GM12878 (cell line): Measurements from ENCODE around the gene RSRC1. TPM values are rescaled to one million over a fixed set of nuclear protein-coding genes. Genes with fewer than 3 reads are reported as not detected.

Source experiments
- ATF3 ChIP-seq: IDR thresholded peaks from 2 replicates; pipeline ENCODE4 v1.6.1; 2011; ENCODE audit warnings: low read depth, mild to moderate bottlenecking, low read length, moderate library complexity, borderline replicate concordance; ENCODE audit errors: extremely low read depth
- BMI1 ChIP-seq: fragments of 450-650 bp; IDR thresholded peaks from 2 replicates; pipeline ENCODE4 v1.6.1; 2016; ENCODE audit warnings: mild to moderate bottlenecking, moderate library complexity, borderline replicate concordance
- CBX5 ChIP-seq: sonication (generic); IDR thresholded peaks from 2 replicates; pipeline ENCODE4 v1.6.1; 2016; ENCODE audit warnings: low read depth, moderate library complexity, mild to moderate bottlenecking, inconsistent platforms
- CEBPB ChIP-seq, 2 experiments: fragments of 150-350 bp in 1 of 2; IDR thresholded peaks; 2 replicates each; pipeline ENCODE4 v1.6.1; 2012 to 2014; ENCODE audit warnings: low read depth in 2 of 2, low read length in 2 of 2, borderline replicate concordance in 1 of 2, inconsistent platforms in 1 of 2
- DPF2 ChIP-seq: fragments of 450-650 bp; IDR thresholded peaks from 2 replicates; pipeline ENCODE4 v1.6.1; 2017; ENCODE audit warnings: mild to moderate bottlenecking
- EED ChIP-seq: sonication (generic); IDR thresholded peaks from 2 replicates; pipeline ENCODE4 v1.6.1; 2016; ENCODE audit warnings: antibody characterized with exemption, low read depth
- FOS ChIP-seq: IDR thresholded peaks from 3 replicates; pipeline ENCODE4 v1.6.1; 2011; ENCODE audit warnings: borderline replicate concordance; ENCODE audit not compliant: insufficient read length; ENCODE audit errors: extremely low read depth
- FOXM1 ChIP-seq: IDR thresholded peaks from 2 replicates; pipeline ENCODE4 v1.6.1; 2012; ENCODE audit warnings: low read depth, mild to moderate bottlenecking, inconsistent platforms, low read length, moderate library complexity
- JUNB ChIP-seq: IDR thresholded peaks from 2 replicates; pipeline ENCODE4 v1.6.1; 2016; ENCODE audit warnings: antibody characterized with exemption, mild to moderate bottlenecking
- MTA3 ChIP-seq: IDR thresholded peaks from 2 replicates; pipeline ENCODE4 v1.6.1; 2012; ENCODE audit warnings: low read length, inconsistent platforms, borderline replicate concordance
- MXI1 ChIP-seq: fragments of 150-350 bp; IDR thresholded peaks from 2 replicates; pipeline ENCODE4 v1.6.1; 2011; ENCODE audit warnings: low read depth, mild to moderate bottlenecking, inconsistent platforms, low read length, improper control_type of control experiment
- MYB ChIP-seq: fragments of 150-350 bp; IDR thresholded peaks from 2 replicates; pipeline ENCODE4 v1.6.1; 2014; ENCODE audit warnings: mild to moderate bottlenecking, low read depth, low read length, borderline replicate concordance
- MYC ChIP-seq: IDR thresholded peaks from 2 replicates; pipeline ENCODE4 v1.6.1; 2011; ENCODE audit warnings: mild to moderate bottlenecking, low read length, moderate library complexity, inconsistent platforms; ENCODE audit not compliant: insufficient read depth, insufficient replicate concordance, insufficient read length, severe bottlenecking
- NFYA ChIP-seq: IDR thresholded peaks from 2 replicates; pipeline ENCODE4 v1.6.1; 2011; ENCODE audit warnings: low read depth, mild to moderate bottlenecking, low read length, improper control_type of control experiment, borderline replicate concordance
- NR2F1 ChIP-seq: fragments of 450-650 bp; conservative IDR thresholded peaks from 2 replicates; pipeline ENCODE4 v1.6.1; 2017; ENCODE audit warnings: mild to moderate bottlenecking
- PAX8 ChIP-seq: fragments of 450-650 bp; IDR thresholded peaks from 2 replicates; pipeline ENCODE4 v1.6.1; 2017; ENCODE audit warnings: mild to moderate bottlenecking, moderate library complexity
- RCOR1 ChIP-seq: conservative IDR thresholded peaks from 2 replicates; pipeline ENCODE4 v1.6.1; 2012; ENCODE audit warnings: low read depth, low read length, improper control_type of control experiment
- RELA ChIP-seq: fragments of 450-650 bp; IDR thresholded peaks from 2 replicates; pipeline ENCODE4 v1.8.0; 2014; ENCODE audit warnings: borderline replicate concordance; ENCODE audit not compliant: partially characterized antibody
- RELB ChIP-seq: fragments of 450-650 bp; IDR thresholded peaks from 2 replicates; pipeline ENCODE4 v1.6.1; 2017; ENCODE audit warnings: low read depth, mild to moderate bottlenecking, moderate library complexity
- RUNX3 ChIP-seq: IDR thresholded peaks from 2 replicates; pipeline ENCODE4 v1.6.1; 2012; ENCODE audit warnings: low read length, inconsistent platforms
- SIN3A ChIP-seq: IDR thresholded peaks from 2 replicates; pipeline ENCODE4 v1.6.1; 2012; ENCODE audit warnings: low read depth, low read length, improper control_type of control experiment
- SMC3 ChIP-seq: IDR thresholded peaks from 2 replicates; pipeline ENCODE4 v1.6.1; 2011; ENCODE audit warnings: low read length, improper control_type of control experiment, borderline replicate concordance
- TBL1XR1 ChIP-seq: IDR thresholded peaks from 2 replicates; pipeline ENCODE4 v1.6.1; 2012; ENCODE audit warnings: low read depth, low read length, improper control_type of control experiment
- TCF7 ChIP-seq: IDR thresholded peaks from 2 replicates; pipeline ENCODE4 v1.6.1; 2014; ENCODE audit warnings: antibody characterized with exemption, borderline replicate concordance
- ZBTB11 ChIP-seq: fragments of 450-650 bp; formaldehyde crosslinking; IDR thresholded peaks from 2 replicates; pipeline ENCODE4 v1.5.0; 2022; ENCODE audit warnings: mild to moderate bottlenecking, missing genetic modification characterization
- ZNF24 ChIP-seq: fragments of 450-650 bp; IDR thresholded peaks from 2 replicates; pipeline ENCODE4 v1.6.1; 2017; ENCODE audit warnings: antibody characterized with exemption, mild to moderate bottlenecking
- polyA plus RNA-seq, 11 experiments: library from polyadenylated mRNA; depleted of rRNA in 4 of 11; unstranded in 6 of 11; stranded (reverse) in 5 of 11; fragments of >200 nt; fragmentation: Nextera tagmentation in 4 of 11; fragmentation: Illumina TruSeq in 1 of 11; extraction: Ambion mirVana in 4 of 11; extraction: Trizol in 1 of 11; gene quantifications; 1 replicate in 1 of 11; 2 replicates in 10 of 11; pipeline versions ENCODE4 v1.2.1 to v1.2.3, GENCODE V29; 2011 to 2016; ENCODE audit warnings: inconsistent platforms in 2 of 11, missing spikeins in 2 of 11, low read depth in 1 of 11
- total RNA-seq, 4 experiments: library from RNA; depleted of rRNA in 3 of 4; stranded (reverse); fragments of >200 nt in 3 of 4; fragmentation: Illumina TruSeq in 1 of 4; extraction: Trizol in 1 of 4; gene quantifications; 2 replicates each; pipeline versions ENCODE4 v1.2.1 to v1.2.3, GENCODE V29; 2013 to 2021

Gene RSRC1
- total and polyA plus RNA-seq, 10 of the 15 experiments (the other 5 are each of a cell fraction or from before 2014, with no cell fraction given) = 16.4 to 85.9 (median 42.0) TPM

GRCh38 chr3:158355623-158356588, 246.0 kb downstream of the RSRC1 start (continued):
- peak; percentile 49; the same call in 1 of the 2 replicates for TF ChIP-seq RELB
- no peak for TF ChIP-seq PAX8
- peak; percentile 91 for TF ChIP-seq FOXM1
- no peak for TF ChIP-seq MXI1
- TF ChIP-seq TCF7 = 0 out of 2 replicates have a peak, but pooled peaks have one; percentile 17
- no peak for TF ChIP-seq DPF2
- TF ChIP-seq EED = 0 out of 2 replicates have a peak, but pooled peaks have one; percentile 18
- no peak for TF ChIP-seq FOS
- TF ChIP-seq RCOR1 = no peak
- no peak for TF ChIP-seq ZNF24
- TF ChIP-seq RUNX3 = peak; percentile 100
- peak; percentile 90; the same call in 1 of the 2 replicates for TF ChIP-seq MTA3
- TF ChIP-seq TBL1XR1 = peak; percentile 85
- TF ChIP-seq CEBPB (IDR thresholded peaks at IDR 0.05; ENCODE audit: borderline replicate concordance in 1 of 2, low read depth in 2 of 2, low read length in 2 of 2) = peak in 1 of 2 experiments; percentile 69; a peak in 1 of 4 replicates
- TF ChIP-seq RELA = no peak
- TF ChIP-seq CBX5 = peak; percentile 92; the same call in 1 of the 2 replicates
- no peak for TF ChIP-seq ATF3
- TF ChIP-seq SIN3A = no peak
- TF ChIP-seq BMI1 = no peak
- TF ChIP-seq MYB = no peak
- no peak for TF ChIP-seq SMC3
- TF ChIP-seq MYC = no peak
- no peak for TF ChIP-seq NFYA
- TF ChIP-seq NR2F1 = no peak
- TF ChIP-seq ZBTB11 = no peak
- peak; percentile 87 for TF ChIP-seq JUNB
